Measurements from ENCODE around the gene HRK.

HRK gene

DNA sequence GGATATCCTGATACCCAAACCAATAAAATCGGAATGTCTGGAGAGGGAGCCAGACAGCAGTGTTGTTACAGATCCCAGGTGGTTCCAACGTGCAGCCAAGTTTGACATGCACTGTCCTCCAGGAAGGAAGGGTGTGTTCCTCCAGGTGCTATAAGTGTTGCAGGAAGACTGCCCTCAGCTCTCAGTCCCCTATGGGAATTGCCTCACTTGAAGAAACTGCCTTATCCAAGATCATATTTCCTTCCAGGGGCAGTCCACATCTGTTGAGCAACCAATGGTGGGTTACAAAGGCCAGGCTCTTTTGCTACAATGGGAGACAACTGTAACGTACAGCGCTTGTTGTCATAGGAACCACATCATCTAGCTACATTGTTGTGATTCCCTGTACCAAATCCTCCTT, 16.2 kb upstream of the HRK start:
- DNase-seq (ENCODE audit: low read depth) = no peak

DNA sequence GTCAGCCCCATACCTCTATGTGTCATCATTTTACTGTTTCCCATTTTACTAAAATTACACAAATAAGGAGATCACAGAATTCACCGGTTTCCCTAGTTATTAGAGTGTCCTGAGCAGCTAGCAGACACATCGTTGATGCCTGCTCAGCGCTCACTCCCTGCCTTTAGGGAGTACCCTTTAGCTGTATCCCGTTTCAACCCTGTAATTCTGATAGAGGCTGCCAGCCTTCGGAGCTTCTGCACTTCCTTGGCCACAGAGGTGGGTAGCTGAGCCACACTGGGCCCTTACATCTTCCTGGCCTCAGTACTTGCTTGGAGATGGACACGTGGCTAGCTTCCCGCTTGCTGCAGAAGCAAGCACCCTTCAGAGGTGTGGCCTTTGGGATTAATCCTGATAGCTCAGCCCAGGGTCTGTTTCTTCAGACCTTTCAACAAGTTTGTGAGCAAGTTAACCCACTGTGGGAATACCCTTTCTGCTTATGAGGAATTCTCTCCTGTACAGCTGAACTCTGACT, 15.2 kb upstream of the HRK start:
- DNase-seq (ENCODE audit: low read depth) = no peak

DNA sequence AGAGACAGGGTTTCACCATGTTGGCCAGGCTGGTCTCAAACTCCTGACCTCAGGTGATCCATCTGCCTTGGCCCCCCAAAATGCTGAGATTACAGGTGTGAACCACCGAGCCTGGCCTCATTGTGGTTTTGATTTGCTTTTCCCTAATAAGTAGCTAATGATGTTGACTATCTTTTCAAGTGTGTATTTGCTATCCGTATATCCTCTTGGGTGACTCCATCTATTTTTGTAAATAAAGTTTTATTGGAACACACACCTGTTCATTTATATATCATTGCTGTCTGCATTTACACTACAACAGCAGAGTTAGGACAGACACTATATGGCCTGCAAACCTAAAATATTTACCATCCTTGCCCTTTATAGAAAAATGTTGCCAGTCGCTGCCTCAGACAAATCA, 13.7 kb upstream of the HRK start:
- DNase-seq (ENCODE audit: low read depth) = no peak

DNA sequence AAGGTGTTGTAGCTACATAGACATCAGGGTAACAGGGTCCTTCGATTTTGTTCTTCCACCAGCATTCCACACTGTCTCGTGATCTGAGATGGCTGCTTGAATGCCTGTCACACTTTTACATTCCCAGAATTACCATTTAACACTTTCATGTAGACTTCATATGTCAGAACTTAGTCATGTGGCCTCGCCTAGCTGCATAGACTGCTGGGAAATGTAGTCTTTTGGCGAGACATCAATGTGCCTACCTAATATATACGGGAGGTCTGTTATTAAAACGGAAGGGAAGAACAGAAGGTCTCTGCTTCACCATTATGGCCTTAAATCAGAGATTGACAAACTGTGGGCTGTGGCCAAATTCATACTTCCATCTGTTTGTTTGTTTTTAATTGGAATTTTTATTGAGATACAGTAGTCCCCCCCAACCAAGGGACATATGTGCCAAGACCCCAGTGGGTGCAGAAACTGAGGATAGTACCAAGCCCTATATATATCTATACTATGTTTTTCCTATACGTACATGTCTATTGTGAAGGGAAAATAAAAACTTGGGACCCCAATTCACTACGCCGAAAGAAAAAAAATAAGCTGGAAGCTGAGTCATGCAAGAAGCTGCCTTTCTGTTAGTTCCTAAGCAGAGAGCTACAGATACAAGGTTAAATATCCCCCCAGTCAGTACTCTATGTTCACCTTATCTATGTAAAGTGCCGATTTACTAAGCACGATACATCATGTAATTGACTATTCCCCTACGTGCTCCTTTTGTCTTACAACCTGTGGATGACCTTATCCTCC, 11.3 kb upstream of the HRK start:
- DNase-seq (ENCODE audit: low read depth) = no peak

DNA sequence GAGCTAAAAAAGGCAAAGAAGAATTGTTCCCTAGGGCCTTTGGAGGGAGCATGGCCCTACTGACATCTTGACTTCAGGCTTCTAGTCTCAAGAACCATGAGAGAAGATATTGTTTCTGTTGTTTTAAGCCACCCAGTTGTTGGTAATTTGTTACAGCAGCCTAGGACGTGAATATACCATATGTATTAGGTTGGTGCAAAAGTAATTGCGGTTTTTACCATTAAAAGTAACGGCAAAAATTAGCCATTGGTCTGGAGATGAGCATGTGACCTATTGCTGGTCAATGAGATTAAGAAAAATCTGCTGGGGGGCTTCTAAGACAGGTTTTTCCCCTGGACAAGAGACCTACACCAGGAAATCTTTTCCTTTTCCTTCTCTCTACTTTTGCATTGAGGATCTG, 9.8 kb upstream of the HRK start:
- no peak for DNase-seq (ENCODE audit: low read depth)

DNA sequence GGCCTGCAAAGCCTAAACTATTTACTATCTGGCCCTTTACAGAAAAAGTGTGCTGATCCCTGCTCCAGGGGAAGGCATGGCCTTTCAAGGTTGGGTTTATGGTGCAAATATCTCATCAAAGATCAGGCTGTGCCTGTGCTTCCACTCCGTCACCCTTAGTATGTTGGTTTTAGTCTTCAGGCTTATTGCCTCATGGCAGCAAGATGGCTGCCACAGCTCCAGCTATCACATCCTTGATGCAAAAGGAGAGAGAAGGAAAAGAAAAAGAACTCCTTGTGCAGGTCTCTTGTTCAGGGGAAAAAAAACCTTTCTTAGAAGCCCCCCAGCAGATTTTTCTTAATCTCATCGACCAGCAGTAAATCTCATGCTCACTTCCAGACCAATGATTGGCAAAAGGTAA, 9.1 kb upstream of the HRK start:
- DNase-seq (ENCODE audit: low read depth) = no peak

DNA sequence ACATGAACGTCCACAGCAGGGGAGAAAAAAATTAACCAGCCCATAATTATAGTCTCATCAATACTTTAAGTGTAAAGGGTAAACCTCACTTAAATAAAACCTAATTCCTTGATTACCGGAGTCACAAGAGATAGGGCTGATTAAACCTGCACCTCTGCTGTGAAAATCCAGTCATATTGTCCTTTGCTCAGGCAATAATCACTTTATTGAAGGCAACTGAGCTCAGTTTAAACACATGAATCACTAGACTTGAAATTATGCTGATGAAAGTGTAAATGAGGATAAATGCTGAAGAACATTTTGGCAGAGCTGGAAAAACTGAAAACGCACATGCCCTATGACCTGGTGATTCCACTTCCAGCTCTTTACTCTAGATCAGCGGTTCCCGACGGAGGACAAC, 6.7 kb upstream of the HRK start:
- no peak for DNase-seq (ENCODE audit: low read depth)

DNA sequence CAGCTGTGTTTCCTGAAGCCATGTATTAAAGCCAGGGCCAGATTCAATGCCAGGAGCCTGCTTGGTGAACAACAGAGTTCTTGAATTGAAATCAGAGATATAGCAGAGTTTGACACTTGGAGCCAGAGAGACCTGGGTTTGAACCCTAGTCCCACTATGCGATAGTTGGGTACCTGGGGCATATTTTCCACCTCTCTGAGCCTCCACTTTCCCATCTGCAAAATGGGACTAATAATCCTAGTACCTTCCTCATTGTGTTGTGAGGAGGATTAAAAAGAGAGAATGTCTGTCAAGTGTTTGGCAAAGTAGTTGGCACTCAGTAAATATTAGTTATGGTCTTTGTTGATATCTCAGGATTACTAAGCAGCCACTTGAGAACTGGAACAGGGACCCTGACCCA, 6.0 kb upstream of the HRK start:
- no peak for DNase-seq (ENCODE audit: low read depth)

DNA sequence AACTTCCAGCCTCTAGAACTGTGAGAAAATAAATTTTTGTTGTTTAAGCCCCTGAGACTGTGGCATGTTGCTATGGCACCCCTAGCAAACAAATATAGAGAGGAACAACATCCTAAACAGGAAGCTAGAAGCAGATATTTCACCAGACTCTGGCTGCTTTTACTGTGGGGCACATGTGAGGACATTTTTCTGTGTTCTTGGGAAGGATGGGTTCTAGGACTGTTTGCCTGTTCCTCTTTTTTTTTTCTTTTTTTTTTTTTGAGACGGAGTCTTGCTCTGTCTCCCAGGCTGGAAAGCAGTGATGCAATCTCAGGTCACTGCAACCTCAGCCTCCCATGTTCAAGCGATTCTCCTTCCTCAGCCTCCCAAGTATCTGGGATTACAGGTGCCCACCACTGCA, 4.2 kb upstream of the HRK start:
- DNase-seq (ENCODE audit: low read depth) = no peak

DNA sequence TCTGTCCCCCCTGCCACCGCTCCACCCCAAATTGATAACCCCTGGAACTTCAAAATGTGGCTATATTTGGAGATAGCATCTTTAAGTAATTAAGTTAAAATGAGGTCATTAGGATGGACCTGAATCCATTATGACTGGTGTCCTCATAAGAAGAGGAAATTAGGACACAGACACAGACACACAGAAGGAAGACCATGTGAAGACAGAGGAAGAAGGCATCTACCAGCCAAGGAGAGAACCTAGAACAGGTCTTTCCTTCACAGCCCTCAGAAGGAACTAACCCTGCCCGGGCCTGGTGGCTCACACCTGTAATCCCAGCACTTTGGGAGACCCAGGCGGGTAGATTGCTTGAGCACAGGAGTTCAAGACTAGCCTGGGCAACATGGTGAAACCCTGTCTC, 3.6 kb upstream of the HRK start:
- no peak for DNase-seq (ENCODE audit: low read depth)

DNA sequence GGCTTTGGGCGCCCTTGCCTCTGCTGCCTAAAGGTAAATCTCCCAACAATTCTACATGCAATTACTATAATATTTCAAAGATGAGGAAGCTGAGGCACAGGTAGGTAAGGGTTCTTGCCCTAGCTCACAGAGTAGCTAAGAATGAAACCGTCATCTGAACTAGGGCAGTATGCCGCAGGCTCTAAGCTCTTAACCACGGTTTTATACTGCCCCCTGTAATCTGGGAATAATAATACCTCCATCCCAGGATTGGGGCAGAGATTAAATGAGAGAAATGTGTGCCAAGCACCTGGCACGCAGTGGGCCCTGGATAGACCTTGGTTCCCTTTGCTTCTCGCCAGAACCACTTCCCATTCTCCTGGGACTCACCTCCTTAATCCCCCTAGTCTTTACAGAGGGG, 1.5 kb upstream of the HRK start:
- DNase-seq (ENCODE audit: low read depth) = no peak

DNA sequence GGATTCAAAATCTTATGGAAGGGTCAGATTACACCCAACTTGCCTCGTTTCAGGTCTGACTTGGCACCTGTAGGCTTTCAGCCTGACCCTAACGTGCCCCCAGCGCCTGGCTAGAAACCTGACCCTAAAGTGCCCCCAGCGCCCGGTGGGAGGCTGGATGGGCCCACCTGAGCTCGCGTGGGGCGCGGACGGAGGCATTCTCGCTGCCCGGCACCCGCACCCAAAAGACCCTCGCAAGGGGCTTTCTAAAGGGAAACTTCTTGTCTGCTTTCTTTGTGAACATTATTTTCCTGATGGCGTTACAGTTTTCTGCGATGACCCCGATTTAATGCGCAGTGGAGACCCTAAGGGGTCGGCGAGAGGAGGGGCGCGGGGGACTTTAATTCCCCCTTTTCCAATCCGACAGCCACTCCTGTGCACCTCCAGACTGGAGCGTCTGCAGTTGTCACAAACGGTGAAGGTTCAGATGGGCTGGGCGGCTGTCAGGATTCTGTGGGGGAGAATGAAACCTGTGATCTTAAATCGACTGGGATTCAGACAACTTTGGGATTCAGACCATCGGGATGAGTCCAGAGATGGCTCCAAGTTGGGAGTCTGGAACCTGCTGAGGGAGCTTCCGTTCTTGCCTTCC, 751 bp upstream of the HRK start:
- DNase-seq (ENCODE audit: low read depth) = no peak

DNA sequence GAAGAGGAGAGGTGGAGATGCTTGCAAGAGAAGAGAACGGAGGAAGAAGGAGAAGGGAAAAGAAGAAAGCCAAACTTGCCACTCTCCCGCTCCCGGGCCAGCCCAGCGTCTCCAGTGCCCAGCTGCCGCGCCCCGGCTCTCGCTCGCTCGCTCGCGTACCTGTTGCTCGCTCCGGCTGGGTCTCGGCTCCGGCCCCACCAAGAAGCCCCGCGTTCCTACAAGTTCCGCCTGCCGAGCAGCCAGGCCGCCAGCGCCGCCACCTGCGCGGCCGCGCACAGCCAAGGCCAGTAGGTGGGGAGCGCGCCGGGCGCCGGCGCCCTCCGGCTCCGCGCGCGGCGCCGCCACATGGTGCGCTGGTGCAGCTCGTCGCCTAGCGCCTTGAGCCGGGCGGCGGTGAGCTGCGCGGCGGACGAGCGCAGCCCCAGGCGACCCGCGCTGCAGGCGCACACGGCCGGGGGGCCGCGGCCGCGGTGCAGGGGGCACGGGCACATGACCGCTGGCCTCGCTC, 370 bp downstream of the HRK start:
- DNase-seq (ENCODE audit: low read depth) = no peak

DNA sequence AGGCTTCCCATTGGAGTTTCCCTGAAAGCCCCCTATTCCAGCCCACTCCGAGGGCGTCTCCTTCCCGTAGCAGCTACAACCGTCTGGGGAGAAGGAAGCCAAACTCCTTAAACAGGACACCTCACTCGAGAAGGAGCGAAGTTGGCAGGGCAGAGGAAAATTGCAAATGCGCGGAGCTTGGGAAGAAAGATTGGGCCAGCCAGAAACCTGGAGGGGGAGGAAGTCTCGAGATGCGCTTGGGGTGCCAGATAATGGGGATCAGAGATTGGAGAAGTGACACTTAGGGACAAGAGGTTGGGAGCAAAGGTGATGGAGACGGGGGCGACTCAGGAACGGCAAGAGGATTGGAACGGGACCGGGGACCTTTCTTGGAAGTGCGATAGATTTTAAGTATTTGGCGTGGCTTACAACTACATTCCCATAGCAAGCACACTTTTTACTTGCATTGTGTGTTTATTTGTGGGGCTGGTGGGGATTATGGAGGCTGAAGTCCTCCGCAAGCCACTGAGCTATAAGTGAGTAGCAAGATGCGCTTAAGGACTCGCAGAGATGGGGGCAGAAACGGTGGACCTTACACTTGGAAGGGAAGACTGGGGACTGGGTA, 926 bp downstream of the HRK start:
- no peak for DNase-seq (ENCODE audit: low read depth)

DNA sequence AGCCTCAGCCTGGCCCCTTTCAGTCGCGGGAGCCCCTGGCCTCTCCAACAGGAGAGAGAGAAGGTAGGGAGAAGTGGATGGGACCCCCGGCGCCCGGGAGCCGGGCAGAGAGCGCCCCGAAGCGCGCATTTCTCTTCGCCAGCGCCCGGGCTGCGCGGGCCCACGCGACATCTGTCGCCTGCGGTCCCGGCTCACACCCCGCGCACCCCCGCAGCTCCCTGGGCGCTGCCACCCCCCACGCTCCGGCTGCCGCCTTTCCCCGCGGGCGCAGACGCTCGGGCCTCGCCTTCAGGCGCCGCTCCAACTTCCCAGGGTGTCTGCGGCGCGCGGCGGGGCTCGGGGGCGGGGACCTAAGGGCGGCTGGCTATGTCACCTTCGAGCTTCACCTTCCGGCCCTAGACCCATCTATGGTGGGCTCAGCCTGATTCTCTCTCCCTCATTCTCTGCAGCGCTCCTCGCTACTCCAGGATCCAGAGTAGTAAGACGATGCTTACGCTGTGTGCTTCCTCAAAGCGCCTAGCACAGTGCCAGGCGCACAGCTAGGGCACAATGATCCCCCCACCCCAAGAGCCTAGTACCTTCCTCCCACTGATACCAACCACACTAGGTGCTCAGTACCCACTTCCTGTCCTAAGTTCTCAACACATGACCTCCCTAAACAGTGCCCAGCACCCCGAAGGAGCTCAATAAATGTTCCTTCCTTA, 1.6 kb downstream of the HRK start:
- DNase-seq (ENCODE audit: low read depth) = no peak

DNA sequence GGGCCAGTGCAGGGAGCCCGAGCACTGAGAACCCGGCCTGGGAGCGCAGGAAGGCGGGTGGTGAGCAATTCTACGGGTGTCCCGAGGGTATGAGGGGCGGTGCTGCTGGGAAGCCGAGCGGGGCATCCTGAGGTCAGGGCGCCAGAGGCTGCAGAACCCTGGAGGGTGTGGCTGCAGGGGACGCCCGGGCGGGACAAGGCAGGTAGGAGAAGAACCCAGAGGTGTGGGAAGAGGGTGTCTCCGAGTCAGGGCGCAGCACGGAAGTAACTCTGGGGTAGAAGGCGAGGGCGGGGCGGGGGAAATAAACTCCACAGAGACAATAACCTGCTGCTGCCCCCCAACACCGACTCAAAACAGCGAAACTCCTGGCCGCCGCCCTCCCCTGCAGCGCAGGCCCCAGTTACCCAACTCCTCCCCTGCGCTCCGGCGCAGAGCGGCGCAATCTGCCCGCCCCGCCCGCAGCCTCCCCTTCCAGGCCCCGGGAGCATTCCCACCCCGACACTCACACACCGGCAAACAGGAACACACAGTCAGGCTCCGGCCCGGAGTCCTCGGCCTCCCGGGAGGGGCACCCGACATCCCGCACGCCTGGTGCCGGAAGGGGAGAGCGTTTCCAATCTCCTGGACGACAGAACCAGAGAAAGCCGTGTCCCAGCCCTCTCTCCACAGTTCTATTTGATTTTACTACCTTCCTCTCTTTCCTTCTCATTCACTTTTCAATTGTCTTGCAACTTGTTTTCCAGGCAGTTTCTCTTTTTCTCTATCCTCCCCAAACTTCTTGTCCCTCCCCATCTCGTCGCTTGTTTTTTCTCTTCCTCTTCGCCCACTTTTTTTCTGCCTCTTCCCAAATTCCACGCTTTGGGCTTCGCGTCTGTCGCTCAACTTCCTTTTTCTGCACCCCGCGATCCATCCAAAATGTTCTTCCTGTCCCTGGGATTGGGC, 2.4 kb downstream of the HRK start:
- no peak for DNase-seq (ENCODE audit: low read depth)

DNA sequence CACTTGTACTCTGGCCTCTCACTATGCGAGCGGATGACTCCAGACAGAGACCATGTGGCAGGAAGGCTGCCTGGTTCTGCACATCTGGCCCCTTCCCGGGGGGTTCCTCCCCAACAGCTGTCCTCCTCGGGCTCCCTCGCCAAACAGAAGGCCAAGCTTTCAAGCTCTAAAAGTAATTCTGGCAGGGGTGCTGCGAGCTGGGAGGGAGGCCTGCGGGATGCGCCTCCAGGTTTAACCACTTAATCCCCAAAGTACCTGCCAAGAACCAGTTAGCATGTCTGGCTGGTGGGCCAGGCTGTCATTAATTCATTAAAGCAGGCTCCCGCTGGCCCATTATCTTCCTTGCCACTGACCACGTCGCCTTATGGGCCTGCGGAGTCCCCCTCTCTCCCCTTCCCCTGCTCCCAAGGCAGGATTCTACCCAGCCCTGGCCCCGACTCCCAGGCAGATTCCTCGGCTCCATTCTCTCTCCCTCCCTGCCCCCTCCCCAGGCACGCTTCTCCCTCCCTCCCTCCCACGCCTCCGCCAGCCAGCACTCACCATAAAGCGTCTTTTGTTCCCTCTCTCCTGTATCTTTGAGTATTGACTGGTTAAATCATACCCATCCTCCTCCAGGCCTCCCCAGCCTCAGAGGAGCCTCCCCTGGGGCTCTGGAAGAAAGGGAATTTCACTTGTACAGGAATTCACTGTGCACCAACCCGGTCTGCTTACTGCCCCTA, 4.9 kb downstream of the HRK start:
- no peak for DNase-seq (ENCODE audit: low read depth)

DNA sequence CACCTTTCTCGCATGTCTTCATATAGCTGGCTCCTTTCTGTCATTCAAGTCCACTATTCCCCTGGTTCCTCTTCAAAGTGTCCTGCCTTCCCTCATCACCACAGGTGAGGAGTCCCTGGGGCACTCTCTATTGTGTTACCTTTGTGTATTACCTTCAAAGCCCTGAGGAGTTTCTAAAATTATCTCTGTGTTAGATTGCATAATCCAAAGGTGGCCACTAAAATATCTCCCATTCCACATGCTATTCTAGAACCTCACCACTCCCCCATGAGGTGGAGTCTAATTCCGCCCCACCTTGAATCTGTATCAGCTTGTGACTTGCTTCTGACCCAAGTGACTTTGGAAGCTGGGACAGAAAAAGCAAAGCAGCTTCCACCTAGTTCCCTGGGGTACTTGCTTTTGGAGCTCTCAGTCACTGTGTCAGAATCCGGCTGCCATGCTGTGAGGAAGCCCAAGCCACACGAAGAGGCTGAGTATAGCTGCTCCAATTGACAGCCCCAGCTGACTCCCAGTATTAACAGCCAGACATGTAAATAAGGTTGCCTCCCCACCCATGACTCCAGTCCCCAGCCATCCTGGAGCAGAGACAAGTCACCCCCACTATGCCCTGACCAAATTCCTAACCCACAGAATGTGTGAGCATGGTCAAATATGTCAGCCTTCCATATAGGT, 6.8 kb downstream of the HRK start:
- no peak for DNase-seq (ENCODE audit: low read depth)

DNA sequence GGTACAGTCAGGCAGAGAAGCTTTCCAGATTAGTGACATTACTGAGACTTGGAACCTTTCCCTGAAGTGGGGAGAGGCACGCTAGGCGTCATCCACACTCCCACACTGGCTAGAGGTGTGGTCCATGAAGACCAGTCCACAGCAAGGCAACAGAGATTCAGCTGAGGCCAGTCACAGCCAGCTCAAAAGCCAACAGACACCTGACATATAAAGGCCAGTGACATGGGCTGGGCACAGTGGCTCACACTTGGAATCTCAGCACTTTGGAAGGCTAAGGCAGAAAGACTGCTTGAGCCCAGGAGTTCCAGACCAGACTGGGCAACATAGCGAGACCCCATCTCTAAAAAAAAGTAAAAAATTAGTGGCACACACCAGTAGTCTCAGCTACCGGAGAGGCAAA, 10.9 kb downstream of the HRK start:
- DNase-seq (ENCODE audit: low read depth) = no peak

DNA sequence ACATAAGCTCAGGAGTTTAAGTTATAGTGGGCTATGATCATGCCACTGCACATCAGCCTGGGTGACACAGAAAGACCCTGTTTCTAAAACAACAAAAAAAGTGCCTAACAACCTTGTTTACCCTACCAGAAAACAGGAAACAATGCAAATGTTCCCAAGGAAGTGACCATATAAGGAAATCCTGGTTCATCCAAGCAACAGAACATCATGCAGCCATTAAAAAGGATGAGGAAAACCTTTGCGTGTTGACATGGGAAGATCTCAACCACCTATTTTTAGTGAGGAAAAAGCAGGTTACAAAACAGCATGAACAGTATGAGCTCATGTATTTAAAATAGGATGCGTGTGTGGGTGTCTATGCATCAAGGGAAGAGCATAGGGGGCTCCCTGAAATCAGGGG, 13.7 kb downstream of the HRK start:
- no peak for DNase-seq (ENCODE audit: low read depth)
